Fibroblast of peridontal ligament (primary cell): ENCODE data around the gene DCANP1.

Experiments used
- DNase-seq: peaks from one replicate; pipeline ENCODE4 v3.0.0-alpha.2; 2010; ENCODE audit errors: extremely low read depth

The DCANP1 gene

GRCh38 chr5:135480511-135480910, 33.4 kb upstream of the DCANP1 start:
- no peak for DNase-seq

- no peak for DNase-seq
Observed at GRCh38 chr5:135478938-135479337, 31.8 kb upstream of the DCANP1 start.

GRCh38 chr5:135477613-135478066, 30.5 kb upstream of the DCANP1 start:
- DNase-seq = no peak

GRCh38 chr5:135476615-135477581, 29.8 kb upstream of the DCANP1 start:
- no peak for DNase-seq

- no peak for DNase-seq
Observed at GRCh38 chr5:135473956-135474670, 27.0 kb upstream of the DCANP1 start.

GRCh38 chr5:135472141-135472540, 25.0 kb upstream of the DCANP1 start:
- DNase-seq = no peak

- no peak for DNase-seq
Observed at GRCh38 chr5:135471726-135472125, 24.6 kb upstream of the DCANP1 start.

- no peak for DNase-seq
Observed at GRCh38 chr5:135469911-135470310, 22.8 kb upstream of the DCANP1 start.

GRCh38 chr5:135468541-135468940, 21.4 kb upstream of the DCANP1 start:
- no peak for DNase-seq

- DNase-seq = no peak
Observed at GRCh38 chr5:135467871-135468485, 20.8 kb upstream of the DCANP1 start.

- no peak for DNase-seq
Observed at GRCh38 chr5:135467051-135467625, 20.0 kb upstream of the DCANP1 start.

- peak; percentile 65 for DNase-seq
Observed at GRCh38 chr5:135466178-135467050, 19.3 kb upstream of the DCANP1 start.

GRCh38 chr5:135465391-135466122, 18.4 kb upstream of the DCANP1 start:
- DNase-seq = no peak

- DNase-seq = peak; percentile 35
Observed at GRCh38 chr5:135462304-135462703, 15.2 kb upstream of the DCANP1 start.

GRCh38 chr5:135461481-135462151, 14.5 kb upstream of the DCANP1 start:
- DNase-seq = no peak

- no peak for DNase-seq
Observed at GRCh38 chr5:135460246-135461033, 13.3 kb upstream of the DCANP1 start.

- DNase-seq = peak; percentile 21
Observed at GRCh38 chr5:135458921-135459331, 11.8 kb upstream of the DCANP1 start.

GRCh38 chr5:135458356-135458755, 11.2 kb upstream of the DCANP1 start:
- DNase-seq = no peak
